Gastrocnemius medialis (tissue), 4 donors: Measurements from ENCODE around the gene MEGF10.

Experiments
- CTCF ChIP-seq, 5 experiments: fragments of 450-650 bp in 3 of 5; fragments of 200-600 bp in 2 of 5; sonication (generic) in 2 of 5; IDR thresholded peaks in 4 of 5; conservative IDR thresholded peaks in 1 of 5; 1 replicate in 4 of 5; 2 replicates in 1 of 5; pipeline ENCODE4 v1.5.1; 2016 to 2019; ENCODE audit warnings: antibody characterized with exemption in 5 of 5, mild to moderate bottlenecking in 3 of 5, moderate library complexity in 3 of 5
- POLR2A ChIP-seq, 2 donors: fragments of 450-650 bp; IDR thresholded peaks; one replicate each; pipeline ENCODE4 v1.6.1; 2017; ENCODE audit warnings: antibody characterized with exemption in 2 of 2, mild to moderate bottlenecking in 2 of 2, moderate library complexity in 2 of 2

GRCh38 chr5:127294829-127295228, 4.2 kb downstream of the MEGF10 start:
- no peak for TF ChIP-seq CTCF (IDR thresholded peaks at IDR 0.05 in 4 of 5, conservative IDR thresholded peaks at IDR 0.05 in 1 of 5)
- no peak for TF ChIP-seq POLR2A (IDR thresholded peaks at IDR 0.05)
